ENCODE data around the gene LETM1.

LETM1 gene

DNA sequence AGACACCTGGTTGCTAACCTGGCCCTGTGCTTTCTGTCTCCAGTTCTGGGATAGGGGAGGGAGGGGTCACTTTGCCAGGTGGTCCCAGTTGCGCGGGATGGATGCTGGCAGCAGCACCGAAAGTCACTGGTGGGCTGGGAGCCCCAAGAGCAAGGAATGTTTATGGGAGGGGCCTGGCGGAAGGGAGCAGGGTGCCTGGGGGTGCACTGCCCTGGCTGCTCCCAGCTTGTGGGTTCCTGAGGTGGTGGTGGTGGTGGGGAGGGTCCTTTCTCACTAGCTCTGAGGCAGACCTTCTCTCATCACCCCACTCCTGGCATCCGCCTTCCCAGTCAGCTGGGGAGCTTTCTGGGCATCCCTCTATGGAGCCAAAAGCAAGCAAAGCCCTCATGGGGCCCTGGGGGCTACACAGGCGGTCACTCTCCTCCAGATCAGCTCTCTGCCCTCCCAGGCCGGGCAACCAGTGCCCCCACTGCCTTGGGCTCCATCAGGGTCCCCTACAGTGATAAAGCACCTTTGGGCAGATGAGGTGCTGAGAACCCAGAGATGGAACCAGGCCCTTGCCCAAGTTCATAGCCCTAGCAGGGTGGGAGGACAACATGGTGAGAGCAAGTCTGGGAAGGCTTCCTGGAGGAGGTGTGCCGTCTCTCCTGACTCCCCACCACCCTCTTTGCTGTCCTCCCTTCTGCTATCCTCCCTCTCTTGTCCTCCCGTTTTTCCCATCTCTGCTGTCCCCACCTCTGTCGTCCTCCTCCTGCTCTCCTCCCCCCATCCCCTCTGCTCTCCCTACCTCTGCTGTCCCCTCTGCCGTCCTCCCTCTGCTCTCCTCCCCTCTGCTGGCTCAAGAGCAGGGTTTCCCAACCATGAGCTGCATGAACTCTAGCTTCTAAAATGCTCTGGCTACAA lies 46.9 kb downstream of the LETM1 start:
- in situ Hi-C loops (cut with MboI; ENCODE audit: low sequenced_read_pairs), result no loop called here

DNA sequence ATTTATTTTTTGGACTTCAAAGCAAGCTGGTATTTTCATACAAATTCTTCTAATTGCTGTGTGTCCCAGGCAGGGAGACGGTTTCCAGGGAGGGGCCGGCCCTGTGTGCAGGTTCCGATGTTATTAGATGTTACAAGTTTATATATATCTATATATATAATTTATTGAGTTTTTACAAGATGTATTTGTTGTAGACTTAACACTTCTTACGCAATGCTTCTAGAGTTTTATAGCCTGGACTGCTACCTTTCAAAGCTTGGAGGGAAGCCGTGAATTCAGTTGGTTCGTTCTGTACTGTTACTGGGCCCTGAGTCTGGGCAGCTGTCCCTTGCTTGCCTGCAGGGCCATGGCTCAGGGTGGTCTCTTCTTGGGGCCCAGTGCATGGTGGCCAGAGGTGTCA lies 47.6 kb downstream of the LETM1 start:
- in situ Hi-C loops (cut with MboI; ENCODE audit: low sequenced_read_pairs), result no loop called here

DNA sequence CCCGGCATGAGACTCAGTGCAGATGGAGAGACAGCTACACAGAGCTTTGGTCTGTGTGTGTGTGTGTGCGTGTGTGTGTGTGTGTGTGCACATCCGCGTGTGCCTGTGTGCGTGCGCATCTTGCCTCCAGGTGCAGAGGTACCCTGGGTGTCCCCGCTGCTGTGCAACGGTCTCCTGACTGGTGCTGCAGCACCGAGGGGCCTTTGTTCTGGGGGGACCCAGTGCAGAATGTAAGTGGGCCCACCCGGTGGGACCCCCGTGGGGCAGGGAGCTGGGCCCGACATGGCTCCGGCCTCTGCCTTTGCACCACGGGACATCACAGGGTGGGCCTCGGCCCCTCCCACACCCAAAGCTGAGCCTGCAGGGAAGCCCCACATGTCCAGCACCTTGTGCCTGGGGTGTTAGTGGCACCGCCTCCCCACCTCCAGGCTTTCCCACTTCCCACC lies 48.6 kb downstream of the LETM1 start:
- in situ Hi-C loops (cut with MboI; ENCODE audit: low sequenced_read_pairs), result no loop called here

DNA sequence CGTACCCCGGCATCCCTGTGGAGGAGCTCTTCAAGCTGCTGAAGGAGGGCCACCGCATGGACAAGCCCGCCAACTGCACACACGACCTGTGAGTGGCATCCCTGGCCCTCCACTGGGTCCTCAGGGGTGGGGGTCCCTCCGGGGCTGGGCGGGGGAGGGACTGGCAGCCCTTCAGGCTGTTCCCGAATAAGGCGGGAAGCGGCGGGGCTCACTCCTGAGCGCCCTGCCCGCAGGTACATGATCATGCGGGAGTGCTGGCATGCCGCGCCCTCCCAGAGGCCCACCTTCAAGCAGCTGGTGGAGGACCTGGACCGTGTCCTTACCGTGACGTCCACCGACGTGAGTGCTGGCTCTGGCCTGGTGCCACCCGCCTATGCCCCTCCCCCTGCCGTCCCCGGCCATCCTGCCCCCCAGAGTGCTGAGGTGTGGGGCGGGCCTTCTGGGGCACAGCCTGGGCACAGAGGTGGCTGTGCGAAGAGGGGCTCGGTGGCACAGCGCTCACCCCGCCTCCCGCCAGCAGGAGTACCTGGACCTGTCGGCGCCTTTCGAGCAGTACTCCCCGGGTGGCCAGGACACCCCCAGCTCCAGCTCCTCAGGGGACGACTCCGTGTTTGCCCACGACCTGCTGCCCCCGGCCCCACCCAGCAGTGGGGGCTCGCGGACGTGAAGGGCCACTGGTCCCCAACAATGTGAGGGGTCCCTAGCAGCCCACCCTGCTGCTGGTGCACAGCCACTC lies 49.2 kb downstream of the LETM1 start:
- in situ Hi-C loops (cut with MboI; ENCODE audit: low sequenced_read_pairs), result no loop called here

DNA sequence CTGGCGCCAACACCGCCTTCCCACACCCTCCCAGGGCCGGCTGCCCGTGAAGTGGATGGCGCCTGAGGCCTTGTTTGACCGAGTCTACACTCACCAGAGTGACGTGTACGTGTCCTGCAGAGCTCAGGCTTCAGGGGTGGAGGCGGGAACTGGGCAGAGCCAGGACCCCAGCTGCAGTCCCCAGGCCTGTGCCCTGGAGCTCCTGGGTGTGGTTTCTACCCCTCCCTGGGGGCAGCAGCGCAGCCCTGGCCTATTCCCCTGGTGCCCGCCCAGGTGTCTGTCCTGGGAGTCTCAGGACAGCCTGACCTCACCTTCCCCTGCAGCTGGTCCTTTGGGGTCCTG lies 49.8 kb downstream of the LETM1 start:
- in situ Hi-C loops (cut with MboI; ENCODE audit: low sequenced_read_pairs), result no loop called here

DNA sequence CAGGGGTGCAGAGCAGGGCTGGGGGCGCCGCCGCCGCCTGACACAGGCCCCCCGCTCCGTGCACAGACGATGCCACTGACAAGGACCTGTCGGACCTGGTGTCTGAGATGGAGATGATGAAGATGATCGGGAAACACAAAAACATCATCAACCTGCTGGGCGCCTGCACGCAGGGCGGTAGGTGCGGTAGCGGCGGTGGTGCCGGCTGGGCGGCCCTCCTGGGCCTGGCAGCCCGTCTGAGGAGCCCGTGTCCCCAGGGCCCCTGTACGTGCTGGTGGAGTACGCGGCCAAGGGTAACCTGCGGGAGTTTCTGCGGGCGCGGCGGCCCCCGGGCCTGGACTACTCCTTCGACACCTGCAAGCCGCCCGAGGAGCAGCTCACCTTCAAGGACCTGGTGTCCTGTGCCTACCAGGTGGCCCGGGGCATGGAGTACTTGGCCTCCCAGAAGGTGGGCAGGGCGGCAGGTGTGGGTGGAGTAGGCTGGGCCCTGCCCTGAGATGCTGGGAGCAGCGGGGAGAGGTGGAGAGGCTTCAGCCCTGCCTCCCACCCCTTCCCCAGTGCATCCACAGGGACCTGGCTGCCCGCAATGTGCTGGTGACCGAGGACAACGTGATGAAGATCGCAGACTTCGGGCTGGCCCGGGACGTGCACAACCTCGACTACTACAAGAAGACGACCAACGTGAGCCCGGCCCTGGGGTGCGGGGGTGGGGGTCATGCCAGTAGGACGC lies 50.3 kb downstream of the LETM1 start:
- in situ Hi-C loops (cut with MboI; ENCODE audit: low sequenced_read_pairs), result no loop called here

DNA sequence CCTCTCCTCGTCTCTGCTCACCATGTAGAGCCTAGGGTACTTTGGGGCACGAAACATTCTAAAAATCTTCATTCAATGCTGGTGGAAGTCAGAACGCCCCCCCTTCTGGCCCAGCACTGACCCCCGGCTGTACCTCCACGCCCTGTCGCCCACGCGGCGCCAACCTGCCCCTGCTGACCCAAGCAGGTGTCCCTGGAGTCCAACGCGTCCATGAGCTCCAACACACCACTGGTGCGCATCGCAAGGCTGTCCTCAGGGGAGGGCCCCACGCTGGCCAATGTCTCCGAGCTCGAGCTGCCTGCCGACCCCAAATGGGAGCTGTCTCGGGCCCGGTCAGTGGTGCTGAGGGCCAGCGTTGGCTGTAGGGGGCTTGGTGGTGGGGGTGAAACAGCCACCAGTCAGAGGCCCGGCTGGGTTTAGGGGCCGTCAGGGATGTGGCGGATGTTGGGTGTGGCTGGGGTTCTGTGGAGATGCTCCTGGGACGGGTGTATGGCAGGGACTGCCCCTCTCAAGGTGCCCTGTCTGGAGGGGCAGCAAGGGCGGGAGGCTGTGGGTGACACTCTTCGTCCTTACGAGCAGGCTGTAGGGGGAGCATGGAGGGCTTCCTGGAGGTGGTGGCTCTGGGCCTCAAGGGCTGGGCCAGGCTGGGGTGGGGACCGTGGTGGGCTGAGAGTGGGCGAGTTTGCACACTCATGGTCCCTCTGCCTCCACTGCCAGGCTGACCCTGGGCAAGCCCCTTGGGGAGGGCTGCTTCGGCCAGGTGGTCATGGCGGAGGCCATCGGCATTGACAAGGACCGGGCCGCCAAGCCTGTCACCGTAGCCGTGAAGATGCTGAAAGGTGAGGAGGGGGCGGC lies 51.1 kb downstream of the LETM1 start:
- in situ Hi-C loops (cut with MboI; ENCODE audit: low sequenced_read_pairs), result no loop called here

DNA sequence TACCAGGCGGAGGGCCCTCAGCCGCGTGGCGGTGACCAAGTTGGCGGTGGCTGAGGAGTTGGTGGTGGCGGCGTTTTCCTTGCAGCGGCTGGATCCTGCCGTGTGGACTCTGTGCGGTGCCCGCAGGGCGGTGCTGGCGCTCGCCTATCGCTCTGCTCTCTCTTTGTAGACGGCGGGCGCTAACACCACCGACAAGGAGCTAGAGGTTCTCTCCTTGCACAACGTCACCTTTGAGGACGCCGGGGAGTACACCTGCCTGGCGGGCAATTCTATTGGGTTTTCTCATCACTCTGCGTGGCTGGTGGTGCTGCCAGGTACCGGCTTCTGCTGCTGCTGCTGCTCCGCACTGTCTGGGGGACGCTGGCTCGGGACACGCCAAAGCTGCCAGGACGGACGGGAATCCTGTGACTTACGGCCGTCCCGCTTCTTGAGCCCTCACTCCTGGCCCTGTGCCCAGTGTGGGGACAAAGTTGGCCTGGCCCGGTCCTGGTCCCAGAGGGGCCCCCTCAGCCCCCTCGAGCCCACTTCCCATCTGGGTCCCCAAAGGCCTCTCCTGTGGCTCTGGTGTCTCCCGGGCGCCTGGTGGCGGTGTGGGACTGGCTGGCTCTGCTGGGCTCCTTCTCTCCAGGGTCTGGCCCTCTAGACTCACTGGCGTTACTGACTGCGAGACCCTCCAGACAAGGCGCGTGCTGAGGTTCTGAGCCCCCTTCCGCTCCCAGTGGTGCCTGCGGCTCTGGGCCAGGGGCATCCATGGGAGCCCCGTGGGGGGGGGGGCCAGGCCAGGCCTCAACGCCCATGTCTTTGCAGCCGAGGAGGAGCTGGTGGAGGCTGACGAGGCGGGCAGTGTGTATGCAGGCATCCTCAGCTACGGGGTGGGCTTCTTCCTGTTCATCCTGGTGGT lies 52.2 kb downstream of the LETM1 start:
- in situ Hi-C loops (cut with MboI; ENCODE audit: low sequenced_read_pairs), result no loop called here

DNA sequence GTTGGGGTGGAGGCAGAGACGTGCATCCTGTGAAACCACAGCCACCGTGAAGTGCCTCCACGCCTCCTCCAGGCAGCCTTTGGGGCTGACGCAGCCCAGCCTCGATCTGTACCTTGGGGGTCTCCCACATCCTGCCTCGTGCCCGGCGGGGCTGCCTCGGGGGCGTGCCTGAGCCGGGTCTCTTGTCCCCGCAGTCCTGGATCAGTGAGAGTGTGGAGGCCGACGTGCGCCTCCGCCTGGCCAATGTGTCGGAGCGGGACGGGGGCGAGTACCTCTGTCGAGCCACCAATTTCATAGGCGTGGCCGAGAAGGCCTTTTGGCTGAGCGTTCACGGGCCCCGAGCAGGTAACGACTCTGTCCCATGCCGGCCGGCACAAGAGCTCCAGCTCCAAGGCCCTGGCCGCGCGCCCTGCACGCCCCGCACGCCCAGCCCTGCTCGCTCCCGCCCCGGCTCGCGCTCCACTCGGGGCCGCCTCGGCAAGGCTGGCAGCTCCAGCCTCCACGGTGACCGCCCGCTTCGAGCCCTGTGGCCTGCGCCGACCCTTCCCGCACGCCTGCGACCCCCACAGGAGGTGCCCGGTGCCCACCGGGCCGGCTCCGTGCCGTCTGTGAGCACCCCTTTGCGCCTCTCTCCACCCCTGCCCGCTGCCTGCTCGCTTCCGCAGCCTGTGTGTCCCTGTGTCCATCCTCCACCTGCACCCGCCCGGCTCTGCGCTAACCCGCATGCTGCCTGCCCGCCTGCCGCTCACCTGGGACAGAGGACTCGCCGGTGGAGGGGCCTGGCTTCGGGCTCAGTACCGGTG lies 53.0 kb downstream of the LETM1 start:
- in situ Hi-C loops (cut with MboI; ENCODE audit: low sequenced_read_pairs), result no loop called here

DNA sequence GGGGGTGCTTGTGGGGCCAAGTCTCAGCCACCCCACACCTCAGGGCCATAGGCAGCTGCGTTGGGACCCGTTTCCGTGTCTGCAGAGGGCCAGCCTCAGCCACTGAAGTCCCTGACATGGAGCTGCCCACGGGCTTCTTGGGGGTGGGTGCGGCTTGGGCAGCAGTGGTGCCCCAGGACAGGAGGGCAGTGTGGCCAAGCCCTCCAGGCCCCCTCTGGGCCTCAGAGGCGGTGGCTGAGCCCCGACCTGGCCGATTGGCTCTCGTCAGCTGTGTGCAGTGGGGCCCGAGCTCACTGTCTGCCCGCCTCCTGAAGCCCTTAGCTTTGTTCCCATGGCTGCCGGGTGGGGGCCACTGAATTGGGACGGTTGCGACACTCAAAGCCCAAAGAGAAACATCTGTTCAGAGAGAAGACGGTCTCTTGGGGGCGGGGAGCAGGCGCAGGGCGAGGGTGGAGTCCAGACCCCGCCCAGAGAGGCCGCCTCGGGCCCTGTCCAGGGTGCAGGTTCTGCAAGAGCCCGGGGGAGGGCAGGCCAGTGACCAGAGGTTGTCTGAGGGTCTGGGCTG lies 53.7 kb downstream of the LETM1 start:
- in situ Hi-C loops (cut with MboI; ENCODE audit: low sequenced_read_pairs), result no loop called here

DNA sequence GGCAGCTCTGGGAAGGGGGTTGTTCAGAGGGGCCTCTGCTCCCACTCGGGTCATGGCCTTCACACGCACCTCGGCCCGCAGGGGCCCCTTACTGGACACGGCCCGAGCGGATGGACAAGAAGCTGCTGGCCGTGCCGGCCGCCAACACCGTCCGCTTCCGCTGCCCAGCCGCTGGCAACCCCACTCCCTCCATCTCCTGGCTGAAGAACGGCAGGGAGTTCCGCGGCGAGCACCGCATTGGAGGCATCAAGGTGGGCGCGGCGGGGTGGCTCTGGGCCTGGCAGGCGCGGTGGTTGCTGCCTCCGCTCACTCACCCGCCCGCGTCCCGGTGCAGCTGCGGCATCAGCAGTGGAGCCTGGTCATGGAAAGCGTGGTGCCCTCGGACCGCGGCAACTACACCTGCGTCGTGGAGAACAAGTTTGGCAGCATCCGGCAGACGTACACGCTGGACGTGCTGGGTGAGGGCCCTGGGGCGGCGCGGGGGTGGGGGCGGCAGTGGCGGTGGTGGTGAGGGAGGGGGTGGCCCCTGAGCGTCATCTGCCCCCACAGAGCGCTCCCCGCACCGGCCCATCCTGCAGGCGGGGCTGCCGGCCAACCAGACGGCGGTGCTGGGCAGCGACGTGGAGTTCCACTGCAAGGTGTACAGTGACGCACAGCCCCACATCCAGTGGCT lies 54.5 kb downstream of the LETM1 start:
- in situ Hi-C loops (cut with MboI; ENCODE audit: low sequenced_read_pairs), result no loop called here

DNA sequence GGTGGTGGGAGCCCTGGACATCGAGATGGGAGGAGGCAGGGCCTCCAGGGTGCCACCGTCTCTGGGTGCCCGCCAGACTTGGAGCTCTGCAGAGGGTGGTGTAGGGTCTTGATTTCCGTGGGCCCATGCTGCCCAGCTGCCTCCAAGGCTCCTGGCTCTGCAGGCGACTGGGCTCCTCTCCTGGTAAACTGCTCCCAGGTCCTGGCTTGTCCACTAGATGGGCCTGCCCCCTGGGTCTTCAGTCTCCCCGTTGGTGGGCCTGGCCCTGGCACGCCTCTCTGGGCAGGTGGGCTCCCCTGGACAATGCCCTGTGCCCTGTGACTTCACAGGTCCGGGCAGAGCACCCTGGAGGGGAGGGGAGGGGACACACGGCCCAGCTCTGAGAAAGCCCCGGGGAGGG lies 55.2 kb downstream of the LETM1 start:
- in situ Hi-C loops (cut with MboI; ENCODE audit: low sequenced_read_pairs), result no loop called here

DNA sequence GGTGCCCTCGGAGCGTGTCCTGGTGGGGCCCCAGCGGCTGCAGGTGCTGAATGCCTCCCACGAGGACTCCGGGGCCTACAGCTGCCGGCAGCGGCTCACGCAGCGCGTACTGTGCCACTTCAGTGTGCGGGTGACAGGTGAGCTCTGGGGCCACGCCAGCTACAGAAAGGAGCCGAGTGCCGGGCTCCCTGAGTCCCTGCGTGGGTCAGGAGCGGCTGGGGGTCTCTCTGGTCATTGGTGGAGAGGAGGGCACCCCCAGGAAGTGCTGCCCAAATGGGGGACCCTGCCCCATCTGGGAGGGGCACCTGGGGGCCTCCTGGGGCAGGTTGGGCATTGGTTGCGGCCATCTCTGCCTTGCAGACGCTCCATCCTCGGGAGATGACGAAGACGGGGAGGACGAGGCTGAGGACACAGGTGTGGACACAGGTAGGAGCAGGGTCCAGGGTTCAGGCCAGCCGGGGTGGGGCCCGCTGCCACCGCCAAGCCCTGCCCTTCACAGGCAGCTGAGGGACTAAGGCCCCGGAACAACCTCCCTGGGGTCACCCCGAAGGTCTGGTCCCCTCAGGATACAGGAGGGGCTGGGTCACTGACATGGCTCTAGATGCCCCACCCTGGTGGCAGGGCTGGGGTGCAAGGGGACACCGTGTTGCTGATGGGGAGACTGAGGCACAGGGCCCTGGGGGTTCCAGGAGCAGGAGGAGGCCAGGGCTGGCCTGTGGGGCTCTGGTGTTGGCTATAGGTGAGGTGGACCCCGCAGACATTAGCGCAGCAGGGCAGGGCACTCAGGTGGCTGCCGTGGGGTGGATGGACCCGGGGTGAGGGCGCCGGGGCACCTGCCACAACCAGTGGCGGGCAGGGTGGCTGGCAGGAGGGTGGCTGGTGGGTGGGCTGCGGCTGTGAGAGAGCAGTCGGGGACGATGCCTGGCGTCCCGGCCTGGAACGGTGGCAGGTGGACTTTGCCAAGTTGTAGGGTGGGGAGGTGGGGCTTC lies 56.3 kb downstream of the LETM1 start:
- in situ Hi-C loops (cut with MboI; ENCODE audit: low sequenced_read_pairs), result no loop called here

DNA sequence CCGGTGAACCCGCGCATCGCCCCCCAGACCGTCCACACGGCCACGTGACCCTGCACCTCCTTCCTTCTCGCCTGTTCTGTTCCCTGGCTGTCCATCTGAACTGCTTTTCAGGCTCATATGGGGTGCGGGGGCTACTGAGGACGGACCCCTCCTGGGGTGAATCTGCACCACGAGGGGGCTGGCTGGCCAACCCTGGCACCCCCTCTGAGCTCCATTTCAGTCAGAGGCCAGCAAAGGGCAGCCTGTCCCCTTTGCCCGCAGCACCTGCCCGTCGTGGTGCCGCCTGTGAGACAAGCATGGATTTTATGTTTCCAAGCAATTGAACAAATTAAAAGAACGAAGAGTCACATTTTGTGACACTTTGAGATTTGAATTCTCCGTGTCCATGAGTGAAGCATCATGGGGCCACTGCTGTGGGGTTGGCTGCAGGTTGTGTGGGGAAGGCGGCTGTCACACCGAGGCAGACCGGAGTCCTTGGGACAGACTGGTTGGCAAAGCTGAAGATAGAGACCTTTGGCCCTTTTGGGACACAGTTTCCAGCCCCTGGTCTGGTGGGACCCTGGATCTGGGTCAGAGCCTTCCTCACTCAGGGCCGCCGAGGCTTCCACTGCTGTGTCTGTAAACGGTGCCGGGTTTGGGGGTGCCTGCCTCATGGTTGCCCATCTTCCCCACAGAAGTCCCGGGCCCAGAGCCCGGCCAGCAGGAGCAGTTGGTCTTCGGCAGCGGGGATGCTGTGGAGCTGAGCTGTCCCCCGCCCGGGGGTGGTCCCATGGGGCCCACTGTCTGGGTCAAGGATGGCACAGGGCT lies 57.2 kb downstream of the LETM1 start:
- in situ Hi-C loops (cut with MboI; ENCODE audit: low sequenced_read_pairs), result no loop called here

DNA sequence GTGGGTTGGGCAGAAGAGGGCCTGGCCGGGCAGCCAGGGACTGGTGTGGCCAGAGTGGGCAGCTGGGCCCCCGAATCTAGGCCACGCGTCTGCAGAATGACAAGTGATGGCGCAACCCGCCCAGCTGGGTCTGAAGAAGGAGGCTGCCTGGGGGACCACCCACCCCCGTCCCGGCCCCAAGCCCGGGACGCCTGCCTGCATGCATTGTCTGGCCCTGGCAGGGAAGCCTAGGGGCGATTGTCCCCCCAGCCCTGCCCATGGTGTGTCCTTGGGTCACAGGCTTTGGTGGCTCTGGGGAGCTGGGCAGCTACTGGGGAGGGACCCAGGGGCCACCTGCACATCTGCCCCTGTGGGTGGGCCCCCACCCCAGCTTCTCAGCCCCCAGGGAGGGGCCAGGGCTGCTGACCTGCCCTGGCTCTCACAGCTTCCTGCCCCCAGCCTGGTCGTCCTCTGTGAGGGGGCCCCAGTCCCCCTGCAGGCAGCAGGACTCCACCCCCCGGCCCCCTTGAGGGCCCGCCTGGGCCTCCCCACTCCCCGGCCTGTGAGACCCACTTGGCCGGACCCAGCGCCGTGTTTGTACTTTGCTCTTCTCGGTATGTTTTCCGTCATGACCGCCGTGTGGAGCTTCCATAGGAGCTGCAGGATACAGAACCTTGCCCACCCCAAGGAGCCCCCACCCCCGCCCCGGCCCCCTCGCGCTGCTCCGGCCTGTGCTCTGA lies 57.9 kb downstream of the LETM1 start:
- in situ Hi-C loops (cut with MboI; ENCODE audit: low sequenced_read_pairs), result no loop called here
